ENCODE measurements around the gene RNF141. TPM values are rescaled to one million over a fixed set of nuclear protein-coding genes. Genes with fewer than 3 reads are reported as not detected.

Gene RNF141
- total and polyA plus RNA-seq, 2 experiments from 2014 or later = 35.9 to 46.9 TPM

- Histone ChIP-seq H2AFZ (no peak overlapping the region), H3K9me3 (ENCODE audit: low read depth) (no peaks in the 10 kb centered on the region), H3K4me2 (ENCODE audit: unreplicated experiment) (no peak overlapping the region), H3K79me2 (ENCODE audit: insufficient read depth) (no peaks in the 10 kb centered on the region), H3K9ac (no peak overlapping the region), H3K36me3 (ENCODE audit: low read depth) (no peaks in the 10 kb centered on the region; the same call in 1 of the 2 replicates), H4K20me1 (ENCODE audit: insufficient read depth) (no peaks in the 10 kb centered on the region), H3F3A (ENCODE audit: insufficient read depth) (no peaks in the 10 kb centered on the region), H3K27ac (no peak overlapping the region), H3K27me3 (replicated peaks; ENCODE audit: insufficient read depth) (no peaks in the 10 kb centered on the region), H3K4me1 (ENCODE audit: insufficient read depth) (no peaks in the 10 kb centered on the region), H3K9me2 (ENCODE audit: insufficient read depth) (no peaks in the 10 kb centered on the region), H3K4me3 (no peak overlapping the region)
- no peak for DNase-seq
- TF ChIP-seq EZH2 (IDR thresholded peaks at IDR 0.05; ENCODE audit: insufficient read depth, poor library complexity, severe bottlenecking) (no peak), EZH2phosphoT487 (IDR thresholded peaks at IDR 0.05; ENCODE audit: insufficient read depth, low read depth) (no peak)
- in situ Hi-C loops (cut with MboI) = loop anchor here (5.0 kb wide), 1 partner anchor 51 kb away; no protein-coding TSS in a partner anchor
- WGBS, 2 experiments (ENCODE audit: low coverage in 1 of 2, low lambda C conversion rate in 2 of 2, missing lambda C conversion rate in 2 of 2) = 90 to 94% methylated on average over 7 of the region's 7 CpGs
Measured at GRCh38 chr11:10498022-10498400, 43.0 kb downstream of the RNF141 start.

GRCh38 chr11:10497371-10498021 is 43.5 kb downstream of the RNF141 start:
- no peaks in the 10 kb centered on the region for H4K20me1 ChIP-seq (ENCODE audit: insufficient read depth)
- no peak for TF ChIP-seq EZH2phosphoT487 (IDR thresholded peaks at IDR 0.05; ENCODE audit: insufficient read depth, low read depth)
- no peak for TF ChIP-seq EZH2 (IDR thresholded peaks at IDR 0.05; ENCODE audit: insufficient read depth, poor library complexity, severe bottlenecking)
- no peaks in the 10 kb centered on the region for H3K4me1 ChIP-seq (ENCODE audit: insufficient read depth)
- H3F3A ChIP-seq (ENCODE audit: insufficient read depth) = 0 out of 2 replicates have a peak, but pooled peaks cover under 1% of the 10 kb centered on the region
- no peaks in the 10 kb centered on the region for H3K27me3 ChIP-seq (replicated peaks; ENCODE audit: insufficient read depth)
- no peak overlapping the region for H3K4me2 ChIP-seq (ENCODE audit: unreplicated experiment)
- H3K9me3 ChIP-seq (ENCODE audit: low read depth) = no peaks in the 10 kb centered on the region
- no peak overlapping the region for H3K4me3 ChIP-seq
- no peak overlapping the region for H3K27ac ChIP-seq
- DNase-seq = no peak
- no peak overlapping the region for H2AFZ ChIP-seq
- 96% methylated on average over 17 to 18 of the region's 18 CpGs for WGBS, 2 experiments (ENCODE audit: low coverage in 1 of 2, low lambda C conversion rate in 2 of 2, missing lambda C conversion rate in 2 of 2)
- no peaks in the 10 kb centered on the region; the same call in 1 of the 2 replicates for H3K36me3 ChIP-seq (ENCODE audit: low read depth)
- no peak overlapping the region for H3K9ac ChIP-seq
- H3K79me2 ChIP-seq (ENCODE audit: insufficient read depth) = no peaks in the 10 kb centered on the region
- in situ Hi-C loops (cut with MboI) = loop anchor here (5.0 kb wide), 1 partner anchor 50 kb away; no protein-coding TSS in a partner anchor
- H3K9me2 ChIP-seq (ENCODE audit: insufficient read depth) = no peaks in the 10 kb centered on the region

DNA sequence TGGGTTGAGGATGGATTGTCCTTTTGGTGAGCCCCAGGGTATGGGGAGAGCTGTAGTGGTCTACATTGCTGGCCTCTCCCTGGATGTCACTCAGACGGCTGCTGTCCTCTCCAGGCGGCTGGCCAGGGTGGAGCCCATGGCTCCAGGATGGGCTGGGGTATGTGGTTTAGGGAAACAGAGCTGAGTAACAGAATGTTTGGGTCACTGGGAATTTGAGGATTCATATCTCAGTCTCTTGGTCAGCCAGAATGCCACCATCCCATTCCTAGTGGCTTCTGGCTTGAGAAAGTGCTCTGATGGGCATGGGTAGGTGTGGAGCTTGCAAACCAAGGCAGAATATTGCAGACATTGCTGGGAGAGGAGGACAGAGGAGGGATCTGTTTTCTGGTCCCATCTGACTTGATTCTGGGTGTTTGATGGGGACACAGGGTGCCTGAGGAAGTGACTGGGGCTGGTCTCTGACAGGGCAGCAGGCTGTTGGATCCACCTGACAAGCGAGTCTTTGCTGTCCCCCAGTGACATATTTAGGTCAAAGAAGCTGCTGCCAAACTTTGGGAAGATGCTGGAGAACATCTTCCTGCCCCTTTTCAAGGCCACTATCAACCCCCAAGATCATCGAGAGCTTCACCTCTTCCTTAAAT is 44.6 kb downstream of the RNF141 start:
- no peak overlapping the region for H3K4me3 ChIP-seq
- WGBS, 2 experiments (ENCODE audit: low coverage in 1 of 2, low lambda C conversion rate in 2 of 2, missing lambda C conversion rate in 2 of 2) = 93 to 98% methylated on average over 4 of the region's 4 CpGs

DNA sequence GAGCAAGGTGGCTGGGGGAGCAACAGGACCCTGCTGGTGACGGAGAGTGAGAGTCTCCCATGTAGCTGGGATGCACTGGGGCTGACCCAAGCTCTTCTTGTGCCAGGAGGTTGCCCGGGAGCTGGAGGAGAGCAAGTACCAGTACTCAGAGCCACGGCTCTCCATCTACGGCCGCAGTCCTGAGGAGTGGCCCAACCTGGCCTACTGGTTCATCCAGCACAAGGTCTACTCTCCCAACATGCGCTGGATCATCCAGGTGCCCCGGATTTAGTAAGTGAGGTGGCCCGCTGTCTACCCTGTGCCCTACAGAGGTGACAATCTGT is 45.6 kb downstream of the RNF141 start:
- no peak overlapping the region for H3K4me3 ChIP-seq
- no peaks in the 10 kb centered on the region; the same call in 1 of the 2 replicates for H3K36me3 ChIP-seq (ENCODE audit: low read depth)
- WGBS, 2 experiments (ENCODE audit: low coverage in 1 of 2, low lambda C conversion rate in 2 of 2, missing lambda C conversion rate in 2 of 2) = 92% methylated on average over 8 of the region's 8 CpGs
- H3K27me3 ChIP-seq (replicated peaks; ENCODE audit: insufficient read depth) = no peaks in the 10 kb centered on the region
- H3K9me3 ChIP-seq (ENCODE audit: low read depth) = no peaks in the 10 kb centered on the region
- DNase-seq = no peak
- H3K4me1 ChIP-seq (ENCODE audit: insufficient read depth) = peaks cover 13% of the 10 kb centered on the region
- peaks cover 21% of the 10 kb centered on the region for H3F3A ChIP-seq (ENCODE audit: insufficient read depth)
- no peak overlapping the region for H3K4me2 ChIP-seq (ENCODE audit: unreplicated experiment)
- H3K79me2 ChIP-seq (ENCODE audit: insufficient read depth) = no peaks in the 10 kb centered on the region
- no peaks in the 10 kb centered on the region for H3K9me2 ChIP-seq (ENCODE audit: insufficient read depth)
- no peak overlapping the region for H2AFZ ChIP-seq
- H3K27ac ChIP-seq = no peak overlapping the region
- H3K9ac ChIP-seq = no peak overlapping the region
- in situ Hi-C loops (cut with MboI) = loop anchor here (5.0 kb wide), 1 partner anchor 48 kb away; no protein-coding TSS in a partner anchor
- no peak for TF ChIP-seq EZH2phosphoT487 (IDR thresholded peaks at IDR 0.05; ENCODE audit: insufficient read depth, low read depth)
- TF ChIP-seq EZH2 (IDR thresholded peaks at IDR 0.05; ENCODE audit: insufficient read depth, poor library complexity, severe bottlenecking) = no peak
- H4K20me1 ChIP-seq (ENCODE audit: insufficient read depth) = no peaks in the 10 kb centered on the region

More for the DNA sequence above, 44.6 kb downstream of the RNF141 start:
- Histone ChIP-seq H3K27ac (no peak overlapping the region), H2AFZ (no peak overlapping the region), H3K9me2 (ENCODE audit: insufficient read depth) (no peaks in the 10 kb centered on the region), H3K9ac (no peak overlapping the region), H3K4me1 (ENCODE audit: insufficient read depth) (peaks cover 3% of the 10 kb centered on the region), H3F3A (ENCODE audit: insufficient read depth) (peaks cover 11% of the 10 kb centered on the region), H3K79me2 (ENCODE audit: insufficient read depth) (no peaks in the 10 kb centered on the region), H3K36me3 (ENCODE audit: low read depth) (no peaks in the 10 kb centered on the region; the same call in 1 of the 2 replicates), H3K27me3 (replicated peaks; ENCODE audit: insufficient read depth) (no peaks in the 10 kb centered on the region), H3K9me3 (ENCODE audit: low read depth) (no peaks in the 10 kb centered on the region), H4K20me1 (ENCODE audit: insufficient read depth) (no peaks in the 10 kb centered on the region), H3K4me2 (ENCODE audit: unreplicated experiment) (no peak overlapping the region)
- no peak for DNase-seq
- TF ChIP-seq EZH2phosphoT487 (IDR thresholded peaks at IDR 0.05; ENCODE audit: insufficient read depth, low read depth) (no peak), EZH2 (IDR thresholded peaks at IDR 0.05; ENCODE audit: insufficient read depth, poor library complexity, severe bottlenecking) (no peak)
- in situ Hi-C loops (cut with MboI) = loop anchor here (5.0 kb wide), 1 partner anchor 49 kb away; no protein-coding TSS in a partner anchor

Data from GM23248 (cell line).